Measurements from ENCODE around the gene MYH3. TPM values are rescaled to one million over a fixed set of nuclear protein-coding genes. Genes with fewer than 3 reads are reported as not detected.

The MYH3 gene
- total RNA-seq, 1 experiment from 2014 or later, result 2.1 TPM

- Mint-ChIP-seq H3K9me3 (ENCODE audit: unreplicated experiment) (no peaks in the 10 kb centered on the region), H3K4me3 (ENCODE audit: unreplicated experiment) (no peak overlapping the region), H3K36me3 (ENCODE audit: insufficient read depth, unreplicated experiment) (no peaks in the 10 kb centered on the region), H3K27ac (ENCODE audit: low read depth, unreplicated experiment) (no peak overlapping the region), H3K4me1 (ENCODE audit: insufficient read depth, unreplicated experiment) (no peaks in the 10 kb centered on the region), H3K27me3 (ENCODE audit: insufficient read depth, unreplicated experiment) (no peaks in the 10 kb centered on the region)
- TF ChIP-seq, protein P1, sequence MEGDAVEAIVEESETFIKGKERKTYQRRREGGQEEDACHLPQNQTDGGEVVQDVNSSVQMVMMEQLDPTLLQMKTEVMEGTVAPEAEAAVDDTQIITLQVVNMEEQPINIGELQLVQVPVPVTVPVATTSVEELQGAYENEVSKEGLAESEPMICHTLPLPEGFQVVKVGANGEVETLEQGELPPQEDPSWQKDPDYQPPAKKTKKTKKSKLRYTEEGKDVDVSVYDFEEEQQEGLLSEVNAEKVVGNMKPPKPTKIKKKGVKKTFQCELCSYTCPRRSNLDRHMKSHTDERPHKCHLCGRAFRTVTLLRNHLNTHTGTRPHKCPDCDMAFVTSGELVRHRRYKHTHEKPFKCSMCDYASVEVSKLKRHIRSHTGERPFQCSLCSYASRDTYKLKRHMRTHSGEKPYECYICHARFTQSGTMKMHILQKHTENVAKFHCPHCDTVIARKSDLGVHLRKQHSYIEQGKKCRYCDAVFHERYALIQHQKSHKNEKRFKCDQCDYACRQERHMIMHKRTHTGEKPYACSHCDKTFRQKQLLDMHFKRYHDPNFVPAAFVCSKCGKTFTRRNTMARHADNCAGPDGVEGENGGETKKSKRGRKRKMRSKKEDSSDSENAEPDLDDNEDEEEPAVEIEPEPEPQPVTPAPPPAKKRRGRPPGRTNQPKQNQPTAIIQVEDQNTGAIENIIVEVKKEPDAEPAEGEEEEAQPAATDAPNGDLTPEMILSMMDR (IDR thresholded peaks at IDR 0.05; ENCODE audit: unreplicated experiment), result no peak
- intact Hi-C loops (cut with micrococcal nuclease), result no loop called here
- CTCF ChIA-PET, result interaction anchor here (0.5 to 19.1 kb wide), 7 partner anchors 12 to 1320 kb away, joined by 3 to 269 read pairs (median 3); no protein-coding TSS in a partner anchor
- DNase-seq (ENCODE audit: unreplicated experiment), result no peak
- no TSS peak for BruUV-seq (replicated peaks)
- POLR2A ChIA-PET, result no interaction called here
These were observed 28.4 kb downstream of the MYH3 start for GRCh38 chr17:10628756-10629155.

GRCh38 chr17:10626390-10626789 lies 30.7 kb downstream of the MYH3 start:
- BruUV-seq (replicated peaks), result no TSS peak
- no peaks in the 10 kb centered on the region for H3K36me3 Mint-ChIP-seq (ENCODE audit: insufficient read depth, unreplicated experiment)
- no peaks in the 10 kb centered on the region for H3K9me3 Mint-ChIP-seq (ENCODE audit: unreplicated experiment)
- no peaks in the 10 kb centered on the region for H3K4me1 Mint-ChIP-seq (ENCODE audit: insufficient read depth, unreplicated experiment)
- TF ChIP-seq, protein P1 (IDR thresholded peaks at IDR 0.05; ENCODE audit: unreplicated experiment), result no peak
- no peak for DNase-seq (ENCODE audit: unreplicated experiment)
- H3K27me3 Mint-ChIP-seq (ENCODE audit: insufficient read depth, unreplicated experiment), result no peaks in the 10 kb centered on the region
- ChIA-PET CTCF (interaction anchor here (0.8 to 19.1 kb wide), 3 partner anchors 10 to 21 kb away, joined by 3 to 269 read pairs (median 5); no protein-coding TSS in a partner anchor), POLR2A (no interaction called here)
- intact Hi-C loops (cut with micrococcal nuclease), result no loop called here
- H3K27ac Mint-ChIP-seq (ENCODE audit: low read depth, unreplicated experiment), result no peak overlapping the region
- H3K4me3 Mint-ChIP-seq (ENCODE audit: unreplicated experiment), result no peak overlapping the region

GRCh38 chr17:10624969-10625368 lies 32.1 kb downstream of the MYH3 start:
- Mint-ChIP-seq H3K27ac (ENCODE audit: low read depth, unreplicated experiment) (no peak overlapping the region), H3K36me3 (ENCODE audit: insufficient read depth, unreplicated experiment) (no peaks in the 10 kb centered on the region), H3K27me3 (ENCODE audit: insufficient read depth, unreplicated experiment) (no peaks in the 10 kb centered on the region), H3K9me3 (ENCODE audit: unreplicated experiment) (no peaks in the 10 kb centered on the region), H3K4me3 (ENCODE audit: unreplicated experiment) (no peak overlapping the region), H3K4me1 (ENCODE audit: insufficient read depth, unreplicated experiment) (no peaks in the 10 kb centered on the region)
- ChIA-PET CTCF (interaction anchor here (19.1 kb wide), 1 partner anchor 9 kb away, joined by 269 read pairs; no protein-coding TSS in a partner anchor), POLR2A (no interaction called here)
- TF ChIP-seq, protein P1 (IDR thresholded peaks at IDR 0.05; ENCODE audit: unreplicated experiment), result no peak
- BruUV-seq (replicated peaks), result no TSS peak
- intact Hi-C loops (cut with micrococcal nuclease), result no loop called here
- no peak for DNase-seq (ENCODE audit: unreplicated experiment)

GRCh38 chr17:10623737-10624338 lies 33.3 kb downstream of the MYH3 start:
- no peak overlapping the region for H3K27ac Mint-ChIP-seq (ENCODE audit: low read depth, unreplicated experiment)
- TF ChIP-seq, protein P1 (IDR thresholded peaks at IDR 0.05; ENCODE audit: unreplicated experiment), result no peak
- no peaks in the 10 kb centered on the region for H3K36me3 Mint-ChIP-seq (ENCODE audit: insufficient read depth, unreplicated experiment)
- no peaks in the 10 kb centered on the region for H3K4me1 Mint-ChIP-seq (ENCODE audit: insufficient read depth, unreplicated experiment)
- ChIA-PET POLR2A (no interaction called here), CTCF (interaction anchor here (0.5 to 14.5 kb wide), 5 partner anchors 10 to 854 kb away, joined by 3 to 337 read pairs (median 12); no protein-coding TSS in a partner anchor)
- no peak for DNase-seq (ENCODE audit: unreplicated experiment)
- H3K27me3 Mint-ChIP-seq (ENCODE audit: insufficient read depth, unreplicated experiment), result no peaks in the 10 kb centered on the region
- intact Hi-C loops (cut with micrococcal nuclease), result no loop called here
- H3K4me3 Mint-ChIP-seq (ENCODE audit: unreplicated experiment), result no peak overlapping the region
- no peaks in the 10 kb centered on the region for H3K9me3 Mint-ChIP-seq (ENCODE audit: unreplicated experiment)
- BruUV-seq (replicated peaks), result no TSS peak
